ENCODE results near the gene FAM3D.

- TF ChIP-seq POLR2AphosphoS5 (IDR thresholded peaks at IDR 0.05) (no peak), POLR2A (IDR thresholded peaks at IDR 0.05; ENCODE audit: low read depth) (no peak), EP300 (IDR thresholded peaks at IDR 0.05) (no peak)
- TF ChIP-seq, protein P1, sequence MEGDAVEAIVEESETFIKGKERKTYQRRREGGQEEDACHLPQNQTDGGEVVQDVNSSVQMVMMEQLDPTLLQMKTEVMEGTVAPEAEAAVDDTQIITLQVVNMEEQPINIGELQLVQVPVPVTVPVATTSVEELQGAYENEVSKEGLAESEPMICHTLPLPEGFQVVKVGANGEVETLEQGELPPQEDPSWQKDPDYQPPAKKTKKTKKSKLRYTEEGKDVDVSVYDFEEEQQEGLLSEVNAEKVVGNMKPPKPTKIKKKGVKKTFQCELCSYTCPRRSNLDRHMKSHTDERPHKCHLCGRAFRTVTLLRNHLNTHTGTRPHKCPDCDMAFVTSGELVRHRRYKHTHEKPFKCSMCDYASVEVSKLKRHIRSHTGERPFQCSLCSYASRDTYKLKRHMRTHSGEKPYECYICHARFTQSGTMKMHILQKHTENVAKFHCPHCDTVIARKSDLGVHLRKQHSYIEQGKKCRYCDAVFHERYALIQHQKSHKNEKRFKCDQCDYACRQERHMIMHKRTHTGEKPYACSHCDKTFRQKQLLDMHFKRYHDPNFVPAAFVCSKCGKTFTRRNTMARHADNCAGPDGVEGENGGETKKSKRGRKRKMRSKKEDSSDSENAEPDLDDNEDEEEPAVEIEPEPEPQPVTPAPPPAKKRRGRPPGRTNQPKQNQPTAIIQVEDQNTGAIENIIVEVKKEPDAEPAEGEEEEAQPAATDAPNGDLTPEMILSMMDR (IDR thresholded peaks at IDR 0.05), result no peak
These were observed 12.1 kb downstream of the FAM3D start for GRCh38 chr3:58654466-58654865.
